Lung (tissue), 12 donors: ENCODE data around the gene AP2A2. TPM values are rescaled to one million over a fixed set of nuclear protein-coding genes. Genes with fewer than 3 reads are reported as not detected.

Experiments
- ATAC-seq: fragments of 200-7000 bp; cut with Tn5 transposase; one replicate; pipeline ENCODE4 v1.9.1; 2020; ENCODE audit warnings: moderate number of reproducible peaks; ENCODE audit not compliant: insufficient read depth, low FRiP score
- DNase-seq, 3 donors: peaks; one replicate each; pipeline ENCODE4 v3.0.0-alpha.2; 2013 to 2017
- H3K27ac ChIP-seq, 2 donors: one replicate each; pipeline ENCODE4 v1.5.1; 2013; ENCODE audit warnings: mild to moderate bottlenecking in 2 of 2, moderate library complexity in 2 of 2, control low read depth in 1 of 2, inconsistent platforms in 1 of 2, low read depth in 1 of 2, low read length in 1 of 2
- H3K27me3 ChIP-seq, 3 donors: one replicate each; pipeline ENCODE4 v1.5.1; 2013; ENCODE audit warnings: low read length in 2 of 3; ENCODE audit not compliant: control insufficient read depth in 3 of 3, insufficient read depth in 3 of 3
- H3K36me3 ChIP-seq, 4 donors: one replicate each; pipeline ENCODE4 v1.5.1; 2013; ENCODE audit warnings: low read length in 4 of 4, mild to moderate bottlenecking in 1 of 4, moderate library complexity in 1 of 4; ENCODE audit not compliant: control insufficient read depth in 4 of 4, insufficient read depth in 4 of 4
- H3K4me1 ChIP-seq, 5 donors: one replicate each; pipeline ENCODE4 v1.5.1; 2013; ENCODE audit warnings: low read length in 5 of 5, mild to moderate bottlenecking in 2 of 5, moderate library complexity in 1 of 5; ENCODE audit not compliant: control insufficient read depth in 5 of 5, insufficient read depth in 5 of 5
- H3K4me3 ChIP-seq: one replicate; pipeline ENCODE4 v1.5.1; 2013; ENCODE audit warnings: mild to moderate bottlenecking, control low read depth, moderate library complexity
- H3K9ac ChIP-seq, 2 donors: one replicate each; pipeline ENCODE4 v1.5.1; 2013; ENCODE audit warnings: low read length in 2 of 2, control low read depth in 1 of 2; ENCODE audit not compliant: insufficient read depth in 1 of 2
- H3K9me3 ChIP-seq, 4 donors: one replicate each; pipeline ENCODE4 v1.5.1; 2013; ENCODE audit warnings: low read length in 3 of 4, mild to moderate bottlenecking in 1 of 4, moderate library complexity in 1 of 4; ENCODE audit not compliant: control insufficient read depth in 4 of 4, insufficient read depth in 3 of 4
- WGBS, 2 donors: extraction: QIAGEN DNeasy Blood & Tissue Kit; methylation state at CpG; one replicate each; pipeline ENCODE4 v1.1.7; 2013; 5-methylcytosine and 5-hydroxymethylcytosine counted together
- polyA plus RNA-seq, 2 donors: library from polyadenylated mRNA; stranded (reverse); fragments of 200-250 nt; gene quantifications; one replicate each; pipeline ENCODE4 v1.2.1, GENCODE V29; 2013
- total RNA-seq, 2 donors: library from RNA; depleted of rRNA in 1 of 2; stranded (reverse); fragments of >200 nt in 1 of 2; gene quantifications; one replicate each; pipeline ENCODE4 v1.2.1, GENCODE V29; 2014 to 2021
- TF ChIP-seq, protein P1 (sequence below): IDR thresholded peaks from 2 replicates; pipeline ENCODE4 v1.5.1; 2012; ENCODE audit warnings: mild to moderate bottlenecking; ENCODE audit errors: control extremely low read depth, extremely low read depth
- donor health status: control.
- donor health status: control.
- donor health status: Bipolar disorder and iron deficiency.
- donor health status: healthy.
- donor health status: DM: yes; HTN: yes; CAD: no.

AP2A2 gene
- total and polyA plus RNA-seq, 4 donors = 33.8 to 93.2 (median 54.4) TPM

- no peak overlapping the region for H3K27ac ChIP-seq
- H3K4me1 ChIP-seq = no peaks in the 10 kb centered on the region
- no peaks in the 10 kb centered on the region for H3K27me3 ChIP-seq
- 95% methylated on average over 49 to 50 of the region's 50 CpGs for WGBS, 2 donors
- no peaks in the 10 kb centered on the region for H3K9me3 ChIP-seq
- no peak for DNase-seq
- peaks cover 0 to 10% (median 0%) of the 10 kb centered on the region in 4 donors for H3K36me3 ChIP-seq
- no peak for ATAC-seq
- no peak overlapping the region for H3K9ac ChIP-seq
- no peak overlapping the region for H3K4me3 ChIP-seq
- TF ChIP-seq, protein P1, sequence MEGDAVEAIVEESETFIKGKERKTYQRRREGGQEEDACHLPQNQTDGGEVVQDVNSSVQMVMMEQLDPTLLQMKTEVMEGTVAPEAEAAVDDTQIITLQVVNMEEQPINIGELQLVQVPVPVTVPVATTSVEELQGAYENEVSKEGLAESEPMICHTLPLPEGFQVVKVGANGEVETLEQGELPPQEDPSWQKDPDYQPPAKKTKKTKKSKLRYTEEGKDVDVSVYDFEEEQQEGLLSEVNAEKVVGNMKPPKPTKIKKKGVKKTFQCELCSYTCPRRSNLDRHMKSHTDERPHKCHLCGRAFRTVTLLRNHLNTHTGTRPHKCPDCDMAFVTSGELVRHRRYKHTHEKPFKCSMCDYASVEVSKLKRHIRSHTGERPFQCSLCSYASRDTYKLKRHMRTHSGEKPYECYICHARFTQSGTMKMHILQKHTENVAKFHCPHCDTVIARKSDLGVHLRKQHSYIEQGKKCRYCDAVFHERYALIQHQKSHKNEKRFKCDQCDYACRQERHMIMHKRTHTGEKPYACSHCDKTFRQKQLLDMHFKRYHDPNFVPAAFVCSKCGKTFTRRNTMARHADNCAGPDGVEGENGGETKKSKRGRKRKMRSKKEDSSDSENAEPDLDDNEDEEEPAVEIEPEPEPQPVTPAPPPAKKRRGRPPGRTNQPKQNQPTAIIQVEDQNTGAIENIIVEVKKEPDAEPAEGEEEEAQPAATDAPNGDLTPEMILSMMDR = no peak
Measured at GRCh38 chr11:1023811-1024596, 98.3 kb downstream of the AP2A2 start.

- Histone ChIP-seq H3K4me1 (no peaks in the 10 kb centered on the region), H3K27ac (no peak overlapping the region), H3K9me3 (no peaks in the 10 kb centered on the region), H3K4me3 (no peak overlapping the region), H3K9ac (no peak overlapping the region), H3K36me3 (peaks cover 0 to 10% (median 0%) of the 10 kb centered on the region in 4 donors), H3K27me3 (no peaks in the 10 kb centered on the region)
- 90 to 92% methylated on average over 47 to 48 of the region's 48 CpGs for WGBS, 2 donors
- ATAC-seq (no peak), DNase-seq (no peak)
- TF ChIP-seq, protein P1 = no peak
Measured at GRCh38 chr11:1024597-1025409, 99.1 kb downstream of the AP2A2 start.

DNA sequence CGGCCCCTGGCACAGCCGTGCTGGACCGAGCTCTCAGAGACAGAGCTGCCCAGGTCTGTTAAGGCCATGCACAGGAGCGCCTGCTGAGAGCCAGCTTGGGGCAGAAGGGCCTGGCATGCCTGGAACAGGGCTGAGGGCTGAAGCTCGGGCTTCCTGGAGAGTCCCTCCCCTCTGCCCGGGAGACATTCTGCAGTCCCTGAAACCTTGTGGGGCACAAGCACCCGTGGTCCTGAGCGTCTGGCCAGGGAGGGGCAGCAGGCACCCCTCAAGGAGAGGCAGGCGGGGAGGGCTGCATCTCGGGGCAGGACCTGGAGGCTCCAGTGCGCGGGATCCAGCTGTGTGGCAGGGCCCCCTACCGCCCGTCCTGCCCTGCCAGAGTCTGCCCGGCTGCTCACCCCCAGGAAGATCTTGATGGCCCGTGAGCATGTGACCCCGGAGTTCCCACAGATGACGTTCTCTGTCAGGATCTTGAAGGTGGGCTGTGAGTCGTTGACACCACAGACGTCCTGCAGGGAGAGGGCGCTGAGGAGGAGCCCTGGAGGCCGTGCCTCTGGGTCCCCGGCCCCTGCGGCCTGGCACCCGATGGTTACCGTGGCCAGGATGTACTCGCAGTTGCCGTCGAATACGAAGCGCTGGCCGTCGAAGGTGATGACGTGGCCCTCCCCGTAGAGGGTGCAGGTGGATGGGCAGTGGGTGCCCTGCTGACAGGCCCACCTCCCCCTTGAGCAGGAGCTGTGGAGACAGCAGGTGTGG, 99.9 kb downstream of the AP2A2 start:
- ATAC-seq (no peak), DNase-seq (no peak)
- no peaks in the 10 kb centered on the region for H3K4me1 ChIP-seq
- no peak overlapping the region for H3K4me3 ChIP-seq
- H3K9me3 ChIP-seq = no peaks in the 10 kb centered on the region
- TF ChIP-seq, protein P1 = no peak
- no peaks in the 10 kb centered on the region for H3K27me3 ChIP-seq
- 73 to 86% methylated on average over 35 of the region's 35 CpGs for WGBS, 2 donors
- H3K27ac ChIP-seq = no peak overlapping the region
- no peak overlapping the region for H3K9ac ChIP-seq
- peaks cover 0 to 10% (median 0%) of the 10 kb centered on the region in 4 donors for H3K36me3 ChIP-seq
